IPS-18a (cell line): ENCODE results near the gene RABL3.
"Not testable (repeated sequence)": the region's sequence is repeated elsewhere in the genome, so short reads cannot be mapped to it uniquely, and the experiment has no call there.

Source experiments
- H3K27ac ChIP-seq: one replicate; pipeline ENCODE4 v1.5.1; 2013; ENCODE audit warnings: low read length
- H3K27me3 ChIP-seq: one replicate; pipeline ENCODE4 v1.6.1; 2013; ENCODE audit warnings: mild to moderate bottlenecking, low read length; ENCODE audit not compliant: control insufficient read depth, insufficient read depth
- H3K36me3 ChIP-seq: one replicate; pipeline ENCODE4 v1.6.1; 2013; ENCODE audit warnings: low read depth, low read length; ENCODE audit not compliant: control insufficient read depth
- H3K4me1 ChIP-seq: one replicate; pipeline ENCODE4 v1.6.1; 2013; ENCODE audit warnings: low read depth, low read length; ENCODE audit not compliant: control insufficient read depth
- H3K4me3 ChIP-seq: one replicate; pipeline ENCODE4 v1.5.1; 2013; ENCODE audit warnings: low read length
- H3K9ac ChIP-seq: one replicate; pipeline ENCODE4 v1.6.1; 2013; ENCODE audit warnings: mild to moderate bottlenecking, low read length, moderate library complexity
- H3K9me3 ChIP-seq: one replicate; pipeline ENCODE4 v1.6.1; 2013; ENCODE audit warnings: low read depth, low read length; ENCODE audit not compliant: control insufficient read depth

The RABL3 gene

DNA sequence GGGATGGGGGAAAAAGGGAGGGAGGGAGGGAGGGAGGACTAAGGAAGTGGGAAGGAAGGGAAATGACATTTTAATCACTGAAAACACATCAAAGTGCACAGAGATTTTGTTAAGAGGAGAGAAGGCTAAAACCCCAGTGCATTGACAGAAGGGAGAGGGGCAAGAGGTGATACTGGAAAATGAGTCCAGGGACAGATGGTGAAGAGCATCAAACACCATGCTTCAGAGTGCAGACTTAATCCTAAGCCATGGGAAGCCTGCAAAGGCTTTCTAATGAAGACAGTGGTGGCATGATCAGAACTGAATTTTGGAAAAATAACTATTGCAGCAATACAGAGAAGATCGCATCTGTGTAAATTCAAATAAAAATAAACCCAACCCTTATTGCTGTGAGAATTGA lies 102.1 kb downstream of the RABL3 start:
- Histone ChIP-seq H3K9me3 (no peaks in the 10 kb centered on the region), H3K4me1 (no peaks in the 10 kb centered on the region), H3K9ac (no peak overlapping the region), H3K4me3 (no peak overlapping the region), H3K27me3 (no peaks in the 10 kb centered on the region), H3K36me3 (no peaks in the 10 kb centered on the region), H3K27ac (no peak overlapping the region)

- not testable (repeated sequence) for H3K27me3 ChIP-seq, H3K9ac ChIP-seq, H3K9me3 ChIP-seq, H3K4me3 ChIP-seq, H3K27ac ChIP-seq, H3K4me1 ChIP-seq, H3K36me3 ChIP-seq
These were observed 103.5 kb downstream of the RABL3 start for GRCh38 chr3:120638820-120639219.

DNA sequence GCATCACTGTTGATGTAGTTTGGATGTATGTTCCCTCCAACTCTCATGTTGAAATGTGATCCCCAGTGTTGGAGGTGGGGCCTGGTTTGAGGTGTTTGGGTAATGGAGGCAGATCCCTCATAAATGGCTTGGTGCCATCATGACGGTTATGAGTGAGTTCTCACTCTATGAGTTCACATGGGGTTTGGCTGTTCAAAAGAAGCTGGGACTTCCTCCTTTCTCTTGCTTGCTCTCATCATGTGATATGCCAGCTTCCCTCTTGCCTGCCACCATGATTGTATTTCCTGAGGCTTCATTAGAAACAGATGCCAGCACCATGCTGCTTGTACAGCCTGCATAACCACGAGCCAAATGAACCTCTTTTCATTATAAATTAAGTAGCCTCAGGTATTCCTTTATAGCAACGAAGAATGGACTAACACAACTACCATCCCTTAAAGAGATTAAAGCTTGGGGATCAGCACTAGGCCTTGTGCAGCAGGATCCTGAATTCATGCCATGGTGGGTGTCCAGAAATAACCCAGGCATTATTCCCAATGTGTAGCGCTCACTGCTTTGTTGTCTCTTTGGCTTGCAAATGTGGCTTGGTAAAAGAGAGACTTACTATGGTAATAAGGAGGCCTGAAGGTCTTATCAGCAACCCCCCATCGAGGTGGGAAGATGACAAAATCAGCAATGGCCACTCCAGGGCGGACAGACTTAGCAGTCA lies 104.3 kb downstream of the RABL3 start:
- H3K36me3 ChIP-seq = no peaks in the 10 kb centered on the region
- no peak overlapping the region for H3K27ac ChIP-seq

GRCh38 chr3:120636795-120637401 lies 105.4 kb downstream of the RABL3 start:
- Histone ChIP-seq H3K4me1 (no peaks in the 10 kb centered on the region), H3K27ac (no peak overlapping the region), H3K9ac (no peak overlapping the region), H3K27me3 (no peaks in the 10 kb centered on the region), H3K4me3 (no peak overlapping the region), H3K36me3 (no peaks in the 10 kb centered on the region), H3K9me3 (no peaks in the 10 kb centered on the region)

More for the DNA sequence above, 104.3 kb downstream of the RABL3 start:
- no peaks in the 10 kb centered on the region for H3K9me3 ChIP-seq
- H3K27me3 ChIP-seq = no peaks in the 10 kb centered on the region
- H3K9ac ChIP-seq = no peak overlapping the region
- no peaks in the 10 kb centered on the region for H3K4me1 ChIP-seq
- no peak overlapping the region for H3K4me3 ChIP-seq
